ENCODE results near the gene SHE.

SHE gene

DNA sequence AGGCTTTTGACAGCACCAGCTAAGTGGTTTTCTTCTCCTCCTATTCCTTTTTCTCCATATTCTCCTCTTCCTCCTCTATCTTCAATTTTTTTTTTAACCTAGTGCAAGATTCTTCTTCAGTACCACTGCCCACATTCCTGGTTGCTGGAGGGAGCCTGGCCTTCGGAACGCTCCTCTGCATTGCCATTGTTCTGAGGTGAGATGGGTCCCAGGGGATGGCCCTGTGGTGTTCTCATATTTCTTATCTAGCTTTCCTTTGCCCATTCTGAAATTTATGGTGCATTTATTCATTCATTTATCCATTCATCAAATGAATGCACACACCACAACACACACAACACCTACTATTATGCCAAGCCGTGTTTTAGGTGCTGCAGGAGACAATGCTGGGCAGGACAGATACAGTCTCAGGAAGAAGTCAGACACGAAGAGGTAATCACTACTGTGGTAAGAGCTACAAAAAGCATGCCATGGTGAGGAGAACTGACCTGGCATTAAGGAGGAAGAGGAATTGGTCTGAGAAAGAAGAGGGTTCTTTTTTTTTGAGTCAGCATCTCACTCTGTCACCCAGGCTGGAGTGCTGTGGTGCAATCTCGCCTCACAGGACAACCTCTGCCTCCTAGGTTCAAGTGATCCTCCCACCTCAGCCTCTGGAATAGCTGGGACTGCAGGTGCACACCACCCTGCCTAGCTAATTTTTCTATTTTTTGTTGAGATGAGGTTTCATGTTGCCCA is 47.7 kb downstream of the SHE start:
- H3K27ac ChIP-seq (ENCODE audit: low read depth, low read length): no peak overlapping the region
- no peaks in the 10 kb centered on the region for H3K9me3 ChIP-seq (ENCODE audit: control insufficient read depth in 1 of 2, low read length in 2 of 2)
- H3K27me3 ChIP-seq (ENCODE audit: control insufficient read depth in 1 of 2, insufficient read depth in 2 of 2, low read length in 2 of 2): no peaks in the 10 kb centered on the region
- no peak overlapping the region for H3K9ac ChIP-seq (ENCODE audit: low read depth in 1 of 2, low read length in 2 of 2)
- peaks cover 9 to 13% of the 10 kb centered on the region in 2 donors for H3K4me1 ChIP-seq (ENCODE audit: control insufficient read depth in 1 of 2, insufficient read depth in 2 of 2, low read length in 2 of 2)
- peaks cover 33 to 35% of the 10 kb centered on the region in 2 donors for H3K36me3 ChIP-seq (ENCODE audit: control insufficient read depth in 1 of 2, insufficient read depth in 2 of 2, low read length in 2 of 2)
- no peak overlapping the region for H3K4me3 ChIP-seq (ENCODE audit: low read depth in 1 of 2, low read length in 2 of 2)

DNA sequence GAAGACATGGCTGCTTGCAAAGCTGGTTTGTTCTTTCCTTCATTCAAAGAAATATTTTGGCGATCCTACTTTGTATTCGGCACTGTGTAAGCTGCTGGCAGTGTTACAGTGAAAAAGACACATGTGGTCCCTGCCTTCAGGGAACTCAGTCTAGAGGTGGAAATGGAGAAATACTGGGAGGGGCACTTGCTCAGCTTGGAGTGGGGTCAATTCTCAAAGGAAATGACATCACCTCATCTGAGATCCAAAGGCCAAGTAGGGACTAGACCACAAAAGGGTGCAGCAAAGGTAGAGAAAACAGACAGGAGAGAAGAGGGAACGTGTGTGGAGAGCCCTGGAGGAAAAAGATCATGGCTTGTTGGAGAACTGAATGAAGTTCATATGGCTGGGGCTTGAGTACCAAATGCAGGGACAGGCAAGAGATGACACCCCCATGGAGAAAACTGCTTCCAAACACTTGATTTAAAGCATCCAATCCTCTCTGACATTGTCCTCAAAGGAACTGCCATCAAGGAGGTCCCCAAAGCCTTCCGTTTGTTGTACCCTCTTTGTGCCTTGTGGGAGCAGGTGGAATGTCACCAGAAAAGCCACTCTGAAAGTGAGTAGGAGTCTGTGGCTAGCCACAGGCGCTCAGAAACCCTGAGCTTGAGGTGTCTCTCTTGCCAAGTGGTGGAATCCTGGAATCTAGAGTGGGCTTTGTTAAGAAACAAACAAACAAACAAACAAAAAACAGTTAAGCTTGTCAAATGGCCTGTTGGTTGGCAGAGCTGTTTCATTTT is 48.4 kb downstream of the SHE start:
- no peak overlapping the region for H3K27ac ChIP-seq (ENCODE audit: low read depth, low read length)
- no peaks in the 10 kb centered on the region for H3K9me3 ChIP-seq (ENCODE audit: control insufficient read depth in 1 of 2, low read length in 2 of 2)
- H3K36me3 ChIP-seq (ENCODE audit: control insufficient read depth in 1 of 2, insufficient read depth in 2 of 2, low read length in 2 of 2): peaks cover 36 to 39% of the 10 kb centered on the region in 2 donors

DNA sequence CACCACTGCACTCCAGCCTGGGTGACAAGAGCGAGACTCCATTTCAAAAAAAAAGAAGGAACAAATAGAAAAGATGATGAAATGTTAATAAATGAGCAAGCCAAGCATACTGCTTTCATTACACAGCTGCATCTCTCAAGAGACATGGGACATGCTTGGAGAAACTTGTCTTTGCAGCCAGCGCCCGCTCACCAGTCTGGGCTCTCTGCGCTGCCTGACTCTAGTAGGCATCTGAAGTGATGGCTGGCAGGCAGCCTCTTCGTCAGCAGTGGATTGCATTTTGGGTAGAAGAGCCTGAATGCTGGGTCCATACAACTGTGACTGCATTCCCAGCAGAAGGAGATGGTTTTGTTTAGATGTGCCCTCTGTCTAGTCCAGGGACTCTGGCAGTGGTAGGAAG is 49.1 kb downstream of the SHE start:
- Histone ChIP-seq H3K4me3 (ENCODE audit: low read depth in 1 of 2, low read length in 2 of 2) (no peak overlapping the region), H3K36me3 (ENCODE audit: control insufficient read depth in 1 of 2, insufficient read depth in 2 of 2, low read length in 2 of 2) (peaks cover 40% of the 10 kb centered on the region in 2 donors), H3K9me3 (ENCODE audit: control insufficient read depth in 1 of 2, low read length in 2 of 2) (no peaks in the 10 kb centered on the region), H3K27ac (ENCODE audit: low read depth, low read length) (no peak overlapping the region), H3K9ac (ENCODE audit: low read depth in 1 of 2, low read length in 2 of 2) (peak overlapping the region in 1 of 2 donors; percentile 12), H3K27me3 (ENCODE audit: control insufficient read depth in 1 of 2, insufficient read depth in 2 of 2, low read length in 2 of 2) (no peaks in the 10 kb centered on the region), H3K4me1 (ENCODE audit: control insufficient read depth in 1 of 2, insufficient read depth in 2 of 2, low read length in 2 of 2) (peaks cover 9 to 13% of the 10 kb centered on the region in 2 donors)

More for the DNA sequence above, 48.4 kb downstream of the SHE start:
- H3K9ac ChIP-seq (ENCODE audit: low read depth in 1 of 2, low read length in 2 of 2): peak overlapping the region in 1 of 2 donors; percentile 12
- H3K27me3 ChIP-seq (ENCODE audit: control insufficient read depth in 1 of 2, insufficient read depth in 2 of 2, low read length in 2 of 2): no peaks in the 10 kb centered on the region
- H3K4me3 ChIP-seq (ENCODE audit: low read depth in 1 of 2, low read length in 2 of 2): no peak overlapping the region
- peaks cover 9 to 13% of the 10 kb centered on the region in 2 donors for H3K4me1 ChIP-seq (ENCODE audit: control insufficient read depth in 1 of 2, insufficient read depth in 2 of 2, low read length in 2 of 2)

DNA sequence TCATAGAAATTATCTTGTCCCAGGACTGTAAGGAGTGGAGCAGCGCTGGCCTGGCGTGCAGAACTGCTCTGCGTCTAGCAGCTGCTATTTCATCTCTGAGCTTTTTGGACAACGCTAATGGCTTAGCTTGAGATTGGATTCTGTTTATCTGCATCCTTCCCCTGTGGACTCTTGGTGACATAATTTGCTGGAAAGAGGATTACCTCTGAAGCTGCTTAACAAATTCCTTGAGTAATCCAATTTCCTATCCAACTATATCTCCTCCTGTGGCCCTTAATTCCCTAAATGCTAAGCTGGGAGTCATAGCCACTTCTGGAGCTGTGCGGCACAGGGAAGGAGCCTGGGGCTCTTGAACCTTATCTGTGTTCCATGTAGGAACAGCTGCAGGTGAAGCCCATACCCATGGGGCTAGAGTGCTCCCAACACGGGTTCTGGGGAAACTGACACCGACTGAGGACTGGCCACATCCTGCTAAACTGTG is 53.8 kb downstream of the SHE start:
- no peak overlapping the region for H3K4me3 ChIP-seq (ENCODE audit: low read depth in 1 of 2, low read length in 2 of 2)
- H3K4me1 ChIP-seq (ENCODE audit: control insufficient read depth in 1 of 2, insufficient read depth in 2 of 2, low read length in 2 of 2): peaks cover 6 to 7% of the 10 kb centered on the region in 2 donors
- H3K9me3 ChIP-seq (ENCODE audit: control insufficient read depth in 1 of 2, low read length in 2 of 2): no peaks in the 10 kb centered on the region
- no peaks in the 10 kb centered on the region for H3K27me3 ChIP-seq (ENCODE audit: control insufficient read depth in 1 of 2, insufficient read depth in 2 of 2, low read length in 2 of 2)
- H3K36me3 ChIP-seq (ENCODE audit: control insufficient read depth in 1 of 2, insufficient read depth in 2 of 2, low read length in 2 of 2): peaks cover 29 to 39% of the 10 kb centered on the region in 2 donors
- no peak overlapping the region for H3K27ac ChIP-seq (ENCODE audit: low read depth, low read length)
- H3K9ac ChIP-seq (ENCODE audit: low read depth in 1 of 2, low read length in 2 of 2): no peak overlapping the region

DNA sequence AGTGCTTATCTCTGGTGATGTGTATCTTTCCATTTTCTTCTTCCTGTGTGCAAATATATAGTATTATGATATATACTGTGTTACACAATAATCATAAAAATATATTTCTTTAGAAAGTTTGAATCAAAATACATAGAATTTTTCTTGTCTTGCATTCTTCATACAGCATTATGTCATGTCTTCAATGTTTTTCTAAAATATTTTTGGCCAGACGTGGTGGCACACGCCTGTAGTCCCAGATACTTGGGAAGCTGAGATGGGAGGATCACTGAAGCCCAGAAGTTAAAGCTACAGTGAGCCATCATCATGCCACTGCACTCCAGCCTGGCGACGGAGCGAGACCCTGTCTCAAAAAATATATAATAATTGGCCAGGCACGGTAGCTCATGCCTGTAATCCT is 55.4 kb downstream of the SHE start:
- Histone ChIP-seq H3K4me3 (ENCODE audit: low read depth in 1 of 2, low read length in 2 of 2) (no peak overlapping the region), H3K36me3 (ENCODE audit: control insufficient read depth in 1 of 2, insufficient read depth in 2 of 2, low read length in 2 of 2) (peaks cover 24 to 38% of the 10 kb centered on the region in 2 donors), H3K27me3 (ENCODE audit: control insufficient read depth in 1 of 2, insufficient read depth in 2 of 2, low read length in 2 of 2) (no peaks in the 10 kb centered on the region), H3K9me3 (ENCODE audit: control insufficient read depth in 1 of 2, low read length in 2 of 2) (no peaks in the 10 kb centered on the region), H3K4me1 (ENCODE audit: control insufficient read depth in 1 of 2, insufficient read depth in 2 of 2, low read length in 2 of 2) (peaks cover 4 to 7% of the 10 kb centered on the region in 2 donors), H3K27ac (ENCODE audit: low read depth, low read length) (no peak overlapping the region), H3K9ac (ENCODE audit: low read depth in 1 of 2, low read length in 2 of 2) (no peak overlapping the region)

DNA sequence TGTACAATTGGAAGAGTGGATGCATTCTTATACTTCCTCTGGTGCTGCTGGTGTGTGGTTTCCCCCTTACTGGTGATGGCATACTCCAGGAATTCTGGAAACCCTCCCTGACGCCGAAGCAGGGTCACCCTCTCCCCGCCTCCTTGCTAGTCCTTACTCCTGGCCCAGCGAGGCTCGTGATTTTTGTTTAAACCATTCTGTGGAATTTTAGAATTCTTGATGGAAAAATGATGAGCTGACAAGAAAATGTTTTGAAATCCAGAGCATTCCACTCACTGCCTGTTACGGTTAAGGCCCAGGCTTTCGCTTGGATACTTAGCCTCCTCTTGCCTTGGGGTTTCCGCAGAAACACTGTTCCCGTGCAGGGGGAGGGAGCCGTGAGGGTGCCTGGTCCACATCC is 55.9 kb downstream of the SHE start:
- Histone ChIP-seq H3K27ac (ENCODE audit: low read depth, low read length) (no peak overlapping the region), H3K9ac (ENCODE audit: low read depth in 1 of 2, low read length in 2 of 2) (no peak overlapping the region), H3K36me3 (ENCODE audit: control insufficient read depth in 1 of 2, insufficient read depth in 2 of 2, low read length in 2 of 2) (peaks cover 23 to 41% of the 10 kb centered on the region in 2 donors), H3K9me3 (ENCODE audit: control insufficient read depth in 1 of 2, low read length in 2 of 2) (no peaks in the 10 kb centered on the region), H3K4me1 (ENCODE audit: control insufficient read depth in 1 of 2, insufficient read depth in 2 of 2, low read length in 2 of 2) (peaks cover 4 to 10% of the 10 kb centered on the region in 2 donors), H3K4me3 (ENCODE audit: low read depth in 1 of 2, low read length in 2 of 2) (no peak overlapping the region), H3K27me3 (ENCODE audit: control insufficient read depth in 1 of 2, insufficient read depth in 2 of 2, low read length in 2 of 2) (no peaks in the 10 kb centered on the region)

DNA sequence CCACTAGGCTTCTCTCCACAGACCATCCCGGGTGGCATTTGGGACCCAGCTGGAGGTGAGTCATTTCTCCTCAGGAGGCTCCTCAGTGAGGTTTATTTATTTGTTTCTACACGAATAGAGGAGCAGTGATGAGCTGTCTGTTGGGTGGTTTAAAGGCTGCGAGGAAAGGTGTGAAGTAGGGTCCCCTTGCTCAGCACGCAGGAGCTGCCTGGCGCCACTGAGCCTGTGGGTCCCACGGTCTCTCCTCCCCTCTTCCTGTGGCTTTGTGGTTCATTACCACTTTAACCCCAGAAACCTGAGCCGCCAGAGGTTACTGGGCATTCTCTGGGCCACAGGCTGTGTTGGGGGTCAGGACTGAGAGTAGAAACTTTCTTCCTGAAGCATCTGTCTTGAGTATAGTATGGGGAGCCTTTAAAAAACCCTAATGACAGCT is 57.2 kb downstream of the SHE start:
- Histone ChIP-seq H3K4me1 (ENCODE audit: control insufficient read depth in 1 of 2, insufficient read depth in 2 of 2, low read length in 2 of 2) (peaks cover 4 to 8% of the 10 kb centered on the region in 2 donors), H3K9ac (ENCODE audit: low read depth in 1 of 2, low read length in 2 of 2) (no peak overlapping the region), H3K4me3 (ENCODE audit: low read depth in 1 of 2, low read length in 2 of 2) (no peak overlapping the region), H3K9me3 (ENCODE audit: control insufficient read depth in 1 of 2, low read length in 2 of 2) (no peaks in the 10 kb centered on the region), H3K27ac (ENCODE audit: low read depth, low read length) (no peak overlapping the region), H3K36me3 (ENCODE audit: control insufficient read depth in 1 of 2, insufficient read depth in 2 of 2, low read length in 2 of 2) (peaks cover 17 to 38% of the 10 kb centered on the region in 2 donors), H3K27me3 (ENCODE audit: control insufficient read depth in 1 of 2, insufficient read depth in 2 of 2, low read length in 2 of 2) (no peaks in the 10 kb centered on the region)

DNA sequence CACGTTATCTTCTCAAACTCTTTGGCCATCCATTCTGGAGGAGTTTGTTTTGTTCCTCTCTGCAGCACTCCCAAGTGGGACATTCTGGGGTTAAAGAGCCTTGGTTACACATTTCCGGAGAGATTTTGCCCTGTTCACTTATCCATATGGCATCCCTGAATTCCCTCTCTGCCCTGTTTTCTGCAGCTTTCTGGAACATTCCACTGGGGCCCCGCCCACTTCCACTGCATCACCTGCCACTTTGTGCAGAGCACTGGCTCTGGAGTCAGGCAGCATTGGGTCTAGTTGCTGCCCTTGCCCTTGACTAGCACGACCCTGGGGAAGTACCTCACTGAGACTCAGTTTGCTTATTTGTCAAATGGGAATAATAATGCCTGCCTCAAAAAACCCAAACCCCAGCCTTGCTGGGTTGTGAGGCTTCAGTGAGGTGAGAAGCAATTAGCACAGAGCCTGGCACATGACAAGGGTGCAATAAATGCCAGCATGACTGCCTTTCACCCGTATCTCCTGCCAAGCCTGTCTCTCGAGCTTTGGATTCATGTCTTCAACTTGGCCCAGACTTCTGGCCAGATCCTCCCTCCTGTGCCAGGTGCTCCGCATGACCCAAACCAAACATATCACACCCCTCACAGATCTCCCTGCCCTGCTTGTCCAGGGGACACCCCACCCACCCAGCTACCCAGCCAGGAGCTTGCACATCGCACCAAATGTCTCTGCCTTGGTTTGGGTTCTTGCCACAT is 58.8 kb downstream of the SHE start:
- Histone ChIP-seq H3K4me3 (ENCODE audit: low read depth in 1 of 2, low read length in 2 of 2) (no peak overlapping the region), H3K4me1 (ENCODE audit: control insufficient read depth in 1 of 2, insufficient read depth in 2 of 2, low read length in 2 of 2) (peaks cover 7 to 14% of the 10 kb centered on the region in 2 donors), H3K27ac (ENCODE audit: low read depth, low read length) (no peak overlapping the region), H3K9ac (ENCODE audit: low read depth in 1 of 2, low read length in 2 of 2) (no peak overlapping the region), H3K36me3 (ENCODE audit: control insufficient read depth in 1 of 2, insufficient read depth in 2 of 2, low read length in 2 of 2) (peaks cover 10 to 29% of the 10 kb centered on the region in 2 donors), H3K9me3 (ENCODE audit: control insufficient read depth in 1 of 2, low read length in 2 of 2) (no peaks in the 10 kb centered on the region), H3K27me3 (ENCODE audit: control insufficient read depth in 1 of 2, insufficient read depth in 2 of 2, low read length in 2 of 2) (no peaks in the 10 kb centered on the region)

DNA sequence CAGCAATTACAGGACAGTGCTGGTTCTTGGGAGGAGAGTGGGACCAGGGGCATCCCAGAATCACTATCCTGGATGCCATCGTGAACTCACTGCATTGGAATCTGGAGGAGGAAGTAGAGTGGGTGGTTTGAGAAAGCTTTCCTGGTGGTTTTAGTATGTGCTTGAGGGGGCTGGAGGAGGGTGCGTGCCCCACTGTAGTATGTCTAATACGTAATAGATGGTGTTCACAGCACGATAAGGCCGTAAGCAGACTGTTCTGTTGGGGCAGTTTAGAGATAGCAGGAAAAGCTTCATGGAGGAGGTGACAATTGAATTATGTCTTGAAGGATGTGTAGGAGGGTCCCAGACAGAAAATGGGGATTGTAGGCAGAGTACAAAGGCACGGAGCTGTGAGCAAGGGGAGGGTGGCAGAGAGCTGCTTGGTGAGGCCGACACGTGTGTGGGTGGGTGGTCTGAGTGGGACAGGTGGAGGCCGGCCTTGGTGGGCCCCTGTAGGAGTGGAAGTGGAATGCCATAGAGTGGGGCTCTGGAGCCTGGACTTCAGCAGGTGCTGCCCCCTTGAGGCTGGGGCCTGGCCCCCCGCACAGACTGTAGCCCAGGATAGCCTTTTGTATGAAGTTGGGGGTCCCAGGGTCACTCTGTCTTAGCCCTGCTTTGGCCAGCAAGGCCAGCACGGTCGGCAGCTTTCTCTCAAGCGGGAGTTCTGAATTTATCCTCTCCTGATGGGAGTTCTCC is 60.0 kb downstream of the SHE start:
- Histone ChIP-seq H3K4me3 (ENCODE audit: low read depth in 1 of 2, low read length in 2 of 2) (no peak overlapping the region), H3K36me3 (ENCODE audit: control insufficient read depth in 1 of 2, insufficient read depth in 2 of 2, low read length in 2 of 2) (peaks cover 3 to 21% of the 10 kb centered on the region in 2 donors), H3K9me3 (ENCODE audit: control insufficient read depth in 1 of 2, low read length in 2 of 2) (no peaks in the 10 kb centered on the region), H3K27me3 (ENCODE audit: control insufficient read depth in 1 of 2, insufficient read depth in 2 of 2, low read length in 2 of 2) (no peaks in the 10 kb centered on the region), H3K9ac (ENCODE audit: low read depth in 1 of 2, low read length in 2 of 2) (no peak overlapping the region), H3K4me1 (ENCODE audit: control insufficient read depth in 1 of 2, insufficient read depth in 2 of 2, low read length in 2 of 2) (peaks cover 7 to 17% of the 10 kb centered on the region in 2 donors), H3K27ac (ENCODE audit: low read depth, low read length) (no peak overlapping the region)

Measured in duodenal mucosa (tissue), 2 donors.